Measurements from ENCODE around the gene ETV1. TPM values are rescaled to one million over a fixed set of nuclear protein-coding genes. Genes with fewer than 3 reads are reported as not detected.

Gene ETV1
- total RNA-seq, 2 donors from 2014 or later, result 15.8 to 31.2 TPM

- TF ChIP-seq, protein P1, sequence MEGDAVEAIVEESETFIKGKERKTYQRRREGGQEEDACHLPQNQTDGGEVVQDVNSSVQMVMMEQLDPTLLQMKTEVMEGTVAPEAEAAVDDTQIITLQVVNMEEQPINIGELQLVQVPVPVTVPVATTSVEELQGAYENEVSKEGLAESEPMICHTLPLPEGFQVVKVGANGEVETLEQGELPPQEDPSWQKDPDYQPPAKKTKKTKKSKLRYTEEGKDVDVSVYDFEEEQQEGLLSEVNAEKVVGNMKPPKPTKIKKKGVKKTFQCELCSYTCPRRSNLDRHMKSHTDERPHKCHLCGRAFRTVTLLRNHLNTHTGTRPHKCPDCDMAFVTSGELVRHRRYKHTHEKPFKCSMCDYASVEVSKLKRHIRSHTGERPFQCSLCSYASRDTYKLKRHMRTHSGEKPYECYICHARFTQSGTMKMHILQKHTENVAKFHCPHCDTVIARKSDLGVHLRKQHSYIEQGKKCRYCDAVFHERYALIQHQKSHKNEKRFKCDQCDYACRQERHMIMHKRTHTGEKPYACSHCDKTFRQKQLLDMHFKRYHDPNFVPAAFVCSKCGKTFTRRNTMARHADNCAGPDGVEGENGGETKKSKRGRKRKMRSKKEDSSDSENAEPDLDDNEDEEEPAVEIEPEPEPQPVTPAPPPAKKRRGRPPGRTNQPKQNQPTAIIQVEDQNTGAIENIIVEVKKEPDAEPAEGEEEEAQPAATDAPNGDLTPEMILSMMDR (conservative IDR thresholded peaks at IDR 0.05), result no peak
- Histone ChIP-seq H3K4me1 (ENCODE audit: control insufficient read depth, insufficient read depth, low read length) (no peaks in the 10 kb centered on the region), H3K9me3 (ENCODE audit: control insufficient read depth, low read length) (no peaks in the 10 kb centered on the region), H3K9ac (ENCODE audit: extremely low read depth, low read length, poor library complexity, severe bottlenecking) (no peak overlapping the region), H3K27me3 (ENCODE audit: control insufficient read depth, insufficient read depth, low read length, poor library complexity, severe bottlenecking) (no peaks in the 10 kb centered on the region), H3K27ac (ENCODE audit: low read depth, low read length) (no peak overlapping the region), H3K4me3 (ENCODE audit: low read length) (no peak overlapping the region), H3K36me3 (ENCODE audit: control insufficient read depth, insufficient read depth, low read length) (no peaks in the 10 kb centered on the region)
- Mint-ChIP-seq H3K27ac (no peak overlapping the region), H3K27me3 (ENCODE audit: insufficient read depth) (no peaks in the 10 kb centered on the region), H3K4me3 (no peak overlapping the region), H3K36me3 (ENCODE audit: low read depth) (no peaks in the 10 kb centered on the region), H3K9me3 (no peaks in the 10 kb centered on the region), H3K4me1 (no peaks in the 10 kb centered on the region)
- WGBS, 2 experiments (ENCODE audit: insufficient coverage in 1 of 2, insufficient read length in 1 of 2), result 90 to 100% methylated on average over 2 to 5 of the region's 5 CpGs
- no peak for DNase-seq
These were observed 107.4 kb downstream of the ETV1 start for GRCh38 chr7:13882051-13882450.

DNA sequence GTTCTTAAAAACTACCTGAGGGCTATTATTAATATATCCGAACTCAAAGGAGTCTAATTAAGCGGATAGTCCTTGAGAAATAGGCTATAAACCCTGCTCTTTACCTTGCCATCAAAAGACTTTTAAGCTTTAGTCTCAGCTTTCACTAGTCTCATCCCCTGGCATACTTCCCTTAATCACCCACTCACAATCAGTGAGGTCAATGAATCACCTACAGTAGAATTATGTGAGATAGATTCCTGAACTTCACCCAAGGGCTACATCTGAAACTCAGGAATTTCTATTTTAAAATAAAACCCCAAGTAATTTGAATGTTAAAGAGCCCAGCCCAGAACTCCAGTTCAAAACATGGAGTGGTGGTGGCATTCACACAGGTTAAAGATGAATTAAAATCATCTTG lies 108.7 kb downstream of the ETV1 start:
- Histone ChIP-seq H3K27ac (ENCODE audit: low read depth, low read length) (no peak overlapping the region), H3K36me3 (ENCODE audit: control insufficient read depth, insufficient read depth, low read length) (no peaks in the 10 kb centered on the region), H3K27me3 (ENCODE audit: control insufficient read depth, insufficient read depth, low read length, poor library complexity, severe bottlenecking) (no peaks in the 10 kb centered on the region), H3K4me3 (ENCODE audit: low read length) (no peak overlapping the region), H3K9me3 (ENCODE audit: control insufficient read depth, low read length) (no peaks in the 10 kb centered on the region), H3K9ac (ENCODE audit: extremely low read depth, low read length, poor library complexity, severe bottlenecking) (no peak overlapping the region), H3K4me1 (ENCODE audit: control insufficient read depth, insufficient read depth, low read length) (no peaks in the 10 kb centered on the region)
- Mint-ChIP-seq H3K4me3 (no peak overlapping the region), H3K9me3 (no peaks in the 10 kb centered on the region), H3K36me3 (ENCODE audit: low read depth) (no peaks in the 10 kb centered on the region), H3K4me1 (no peaks in the 10 kb centered on the region), H3K27ac (no peak overlapping the region), H3K27me3 (ENCODE audit: insufficient read depth) (no peaks in the 10 kb centered on the region)
- 92 to 100% methylated on average over 2 of the region's 2 CpGs for WGBS, 2 experiments (ENCODE audit: insufficient coverage in 1 of 2, insufficient read length in 1 of 2)
- no peak for DNase-seq
- TF ChIP-seq, protein P1 (conservative IDR thresholded peaks at IDR 0.05), result no peak

DNA sequence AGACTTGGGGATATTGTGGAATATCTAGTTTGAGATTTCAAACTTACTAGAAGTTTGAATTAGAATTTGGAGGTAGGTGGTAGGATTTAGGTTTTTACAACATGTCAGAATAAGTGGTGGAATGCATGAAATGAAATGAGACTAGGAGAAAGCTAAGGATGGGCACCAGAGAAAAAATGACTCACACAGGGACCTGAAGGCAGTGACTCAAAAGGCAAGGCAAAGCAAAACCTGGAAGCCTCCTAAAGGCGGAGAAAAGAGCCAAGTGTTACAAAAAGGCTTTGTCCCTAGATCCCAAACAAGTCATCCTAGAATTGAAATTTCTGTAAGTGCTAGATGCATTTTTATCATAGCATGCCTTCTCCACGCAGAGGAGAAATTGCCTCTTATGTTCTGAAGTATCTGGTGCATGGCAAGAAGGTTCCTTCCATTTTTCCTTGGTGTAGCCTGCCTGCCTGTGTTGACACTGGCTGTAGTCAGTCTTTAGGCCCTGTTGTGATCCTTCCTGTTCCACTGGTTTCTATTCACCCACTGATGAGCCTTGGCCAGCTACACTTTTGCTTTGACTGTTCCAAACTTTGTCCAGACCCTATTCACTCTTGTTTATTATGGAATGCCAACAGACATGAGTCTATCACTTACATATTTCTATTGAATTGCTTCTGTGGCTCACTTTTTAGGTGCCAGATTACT lies 109.3 kb downstream of the ETV1 start:
- H3K4me1 ChIP-seq (ENCODE audit: control insufficient read depth, insufficient read depth, low read length), result no peaks in the 10 kb centered on the region
- no peaks in the 10 kb centered on the region for H3K27me3 Mint-ChIP-seq (ENCODE audit: insufficient read depth)
- H3K9me3 Mint-ChIP-seq, result no peaks in the 10 kb centered on the region
- no peak overlapping the region for H3K27ac Mint-ChIP-seq
- no peaks in the 10 kb centered on the region for H3K27me3 ChIP-seq (ENCODE audit: control insufficient read depth, insufficient read depth, low read length, poor library complexity, severe bottlenecking)
- H3K27ac ChIP-seq (ENCODE audit: low read depth, low read length), result no peak overlapping the region
- no peak overlapping the region for H3K4me3 Mint-ChIP-seq
- H3K9me3 ChIP-seq (ENCODE audit: control insufficient read depth, low read length), result no peaks in the 10 kb centered on the region
- WGBS, 2 experiments (ENCODE audit: insufficient coverage in 1 of 2, insufficient read length in 1 of 2), result 89 to 100% methylated on average over 2 of the region's 2 CpGs
- no peak for DNase-seq
- H3K4me3 ChIP-seq (ENCODE audit: low read length), result no peak overlapping the region
- no peak overlapping the region for H3K9ac ChIP-seq (ENCODE audit: extremely low read depth, low read length, poor library complexity, severe bottlenecking)
- no peaks in the 10 kb centered on the region for H3K4me1 Mint-ChIP-seq
- no peaks in the 10 kb centered on the region for H3K36me3 Mint-ChIP-seq (ENCODE audit: low read depth)
- H3K36me3 ChIP-seq (ENCODE audit: control insufficient read depth, insufficient read depth, low read length), result no peaks in the 10 kb centered on the region
- TF ChIP-seq, protein P1 (conservative IDR thresholded peaks at IDR 0.05), result no peak
